GM19372 (cell line): ENCODE data around the gene SLC2A4RG.
A peak's percentile ranks its signal among the peaks of the same experiment; 100 is the strongest.

Experiments used
- ATAC-seq: cut with Tn5 transposase; IDR thresholded peaks from one replicate; pipeline ENCODE4 v1.9.1; 2021; ENCODE audit warnings: mild to moderate bottlenecking, low read depth, moderate library complexity; ENCODE audit not compliant: unreplicated experiment

The SLC2A4RG gene

GRCh38 chr20:63698739-63699465, 40.7 kb upstream of the SLC2A4RG start:
- no peak for ATAC-seq

- ATAC-seq = no peak
Observed at GRCh38 chr20:63699466-63700198, 39.9 kb upstream of the SLC2A4RG start.

- ATAC-seq = no peak
Observed at GRCh38 chr20:63700199-63701050, 39.2 kb upstream of the SLC2A4RG start.

- ATAC-seq = no peak
Observed at GRCh38 chr20:63701051-63701328, 38.6 kb upstream of the SLC2A4RG start.

GRCh38 chr20:63701329-63702035, 38.1 kb upstream of the SLC2A4RG start:
- ATAC-seq = no peak

GRCh38 chr20:63702036-63702665, 37.4 kb upstream of the SLC2A4RG start:
- ATAC-seq = no peak

- no peak for ATAC-seq
Observed at GRCh38 chr20:63702751-63703470, 36.7 kb upstream of the SLC2A4RG start.

GRCh38 chr20:63703471-63703975, 36.1 kb upstream of the SLC2A4RG start:
- ATAC-seq = no peak

GRCh38 chr20:63703976-63704748, 35.4 kb upstream of the SLC2A4RG start:
- ATAC-seq = no peak

- no peak for ATAC-seq
Observed at GRCh38 chr20:63704749-63705117, 34.8 kb upstream of the SLC2A4RG start.

GRCh38 chr20:63705232-63706026, 34.1 kb upstream of the SLC2A4RG start:
- ATAC-seq = no peak

- ATAC-seq = no peak
Observed at GRCh38 chr20:63706027-63706695, 33.4 kb upstream of the SLC2A4RG start.

GRCh38 chr20:63706852-63707557, 32.6 kb upstream of the SLC2A4RG start:
- peak; percentile 23 for ATAC-seq

- peak; percentile 76 for ATAC-seq
Observed at GRCh38 chr20:63707558-63708300, 31.8 kb upstream of the SLC2A4RG start, which contains the start of the genes ARFRP1 and ZGPAT. TSS of gene ARFRP1 (minus strand) at chr20:63707976. CDS start at chr20:63707091, 885 bp downstream. TSS of gene ZGPAT (plus strand) at chr20:63708039. CDS start at chr20:63708581, 542 bp downstream.

- no peak for ATAC-seq
Observed at GRCh38 chr20:63708301-63709148, 31.1 kb upstream of the SLC2A4RG start.
